Measurements from ENCODE around the gene ZBTB3. TPM values are rescaled to one million over a fixed set of nuclear protein-coding genes. Genes with fewer than 3 reads are reported as not detected.

ZBTB3 gene
- total and polyA plus RNA-seq, 2 of the 13 experiments (the other 11 are each of a cell fraction or from before 2014, with no cell fraction given) = 3.4 to 5.2 TPM

GRCh38 chr11:62727872-62728170 lies 26.1 kb downstream of the ZBTB3 start (continued):
- no peak for TF ChIP-seq SP140L (CRISPR knock-in tag; IDR thresholded peaks at IDR 0.05; ENCODE audit: borderline replicate concordance)
- no peak for TF ChIP-seq PBX2 (CRISPR knock-in tag; IDR thresholded peaks at IDR 0.05)
- TF ChIP-seq ZNF616 (CRISPR knock-in tag; IDR thresholded peaks at IDR 0.05; ENCODE audit: low read depth) = no peak
- no peak for TF ChIP-seq ZNF354B (CRISPR knock-in tag; IDR thresholded peaks at IDR 0.05)
- TF ChIP-seq ZNF639 (CRISPR knock-in tag; conservative IDR thresholded peaks at IDR 0.05) = no peak
- TF ChIP-seq ZNF513 (CRISPR knock-in tag; conservative IDR thresholded peaks at IDR 0.05) = no peak
- TF ChIP-seq SRY (CRISPR knock-in tag; IDR thresholded peaks at IDR 0.05) = no peak
- TF ChIP-seq ZNF44 (CRISPR knock-in tag; IDR thresholded peaks at IDR 0.05) = no peak
- TF ChIP-seq FOXC1 (CRISPR knock-in tag; IDR thresholded peaks at IDR 0.05; ENCODE audit: borderline replicate concordance) = no peak
- no peak for TF ChIP-seq MXD4 (CRISPR knock-in tag; IDR thresholded peaks at IDR 0.05)
- TF ChIP-seq CREBL2 (CRISPR knock-in tag; IDR thresholded peaks at IDR 0.05; ENCODE audit: borderline replicate concordance) = no peak
- TF ChIP-seq ZNF207 (IDR thresholded peaks at IDR 0.05; ENCODE audit: borderline replicate concordance) = no peak
- TF ChIP-seq E2F1 (CRISPR knock-in tag; IDR thresholded peaks at IDR 0.05) = no peak
- TF ChIP-seq SALL2 (CRISPR knock-in tag; IDR thresholded peaks at IDR 0.05) = no peak
- TF ChIP-seq ZFP36 (IDR thresholded peaks at IDR 0.05; ENCODE audit: borderline replicate concordance, low read depth, low read length, partially characterized antibody) = no peak
- peak; percentile 3; the same call in 1 of the 2 replicates for TF ChIP-seq CREM (IDR thresholded peaks at IDR 0.05)
- TF ChIP-seq CREM (CRISPR knock-in tag; IDR thresholded peaks at IDR 0.05) = no peak
- no peak; the same call in 1 of the 2 replicates for TF ChIP-seq CHD4 (IDR thresholded peaks at IDR 0.05; ENCODE audit: borderline replicate concordance, low read length)
- no peak for TF ChIP-seq NRL (CRISPR knock-in tag; IDR thresholded peaks at IDR 0.05; ENCODE audit: borderline replicate concordance)
- no peak for TF ChIP-seq GABPB1 (CRISPR knock-in tag; IDR thresholded peaks at IDR 0.05)
- TF ChIP-seq ZNF687 (CRISPR knock-in tag; IDR thresholded peaks at IDR 0.05) = no peak
- no peak for TF ChIP-seq BORCS8-MEF2B (CRISPR knock-in tag; IDR thresholded peaks at IDR 0.05)
- TF ChIP-seq ZNF501 (CRISPR knock-in tag; IDR thresholded peaks at IDR 0.05) = peak; percentile 12; the same call in 1 of the 2 replicates
